NCI-H2196 treated with DMSO at 0.1 percent for 48 hours (cell line): ENCODE measurements around the gene STOX2.

Source experiments
- DNase-seq: peaks from one replicate; lab custom pipeline; 2025; ENCODE audit not compliant: unreplicated experiment; lab: John Stamatoyannopoulos, UW

The STOX2 gene

DNA sequence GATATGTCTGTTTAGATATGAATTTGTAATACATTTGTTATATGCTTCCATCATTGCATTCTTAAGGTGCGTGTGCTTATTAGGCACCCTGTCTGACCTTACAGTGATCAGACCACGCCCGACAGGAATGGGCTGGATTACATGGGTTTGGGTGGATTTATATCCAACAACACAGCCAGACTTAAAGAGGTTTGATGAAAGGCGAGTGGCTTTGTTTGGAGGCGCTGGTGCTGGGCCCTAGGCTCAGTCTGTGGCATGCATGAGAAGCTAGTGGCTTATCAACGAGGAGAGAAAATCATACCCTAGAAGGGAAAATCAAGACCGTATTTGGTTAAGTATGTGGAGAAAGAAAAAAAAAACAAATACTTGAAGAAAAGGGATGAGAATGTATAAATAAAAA lies 80.7 kb downstream of the STOX2 start:
- no peak for DNase-seq

GRCh38 chr4:183986291-183986970 lies 81.3 kb downstream of the STOX2 start:
- DNase-seq = no peak

DNA sequence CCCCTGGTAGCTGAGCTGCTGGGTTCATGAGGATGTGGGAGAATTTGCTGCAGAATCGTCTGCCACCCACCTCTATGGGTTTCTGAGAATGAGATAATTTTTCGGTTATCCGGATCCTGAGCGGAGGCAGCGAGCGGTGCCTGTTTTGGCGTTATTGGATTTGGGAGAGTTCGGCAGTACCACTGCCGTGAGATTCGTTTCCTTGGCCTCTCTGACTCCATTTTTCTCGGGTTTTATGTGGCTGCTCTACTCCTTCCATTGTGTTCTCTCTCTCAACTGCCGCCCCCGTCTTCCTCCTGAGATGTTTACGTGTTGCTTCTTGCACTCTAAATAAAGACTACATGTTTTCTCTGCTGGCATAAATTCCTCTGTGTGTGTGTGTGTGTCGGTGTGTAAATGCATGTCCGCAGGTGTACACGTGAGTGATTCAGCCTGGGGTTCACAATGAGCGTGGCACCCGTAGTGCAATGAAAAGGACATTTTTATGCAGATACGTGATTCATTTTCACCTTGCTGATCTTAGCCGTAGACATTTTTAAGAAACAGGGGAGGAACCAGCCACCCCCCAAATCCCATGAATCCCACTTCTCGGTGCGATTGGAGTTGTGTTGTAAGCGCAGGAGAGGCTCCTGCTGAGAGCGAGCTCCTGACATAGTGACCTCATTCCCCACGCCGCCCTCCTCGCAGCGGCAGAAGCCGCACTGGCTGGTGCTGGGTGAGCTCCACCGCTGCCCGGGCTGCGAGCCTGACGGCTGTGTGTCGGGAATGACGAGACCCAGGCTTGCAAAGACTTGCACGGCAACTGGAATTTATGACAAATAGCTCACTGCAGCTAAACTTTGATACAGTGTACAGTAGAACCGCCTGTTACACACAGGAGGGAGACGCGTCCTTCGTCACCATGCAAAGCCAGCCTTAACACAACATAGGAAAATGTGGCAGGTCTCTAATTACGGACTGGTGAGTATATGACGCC lies 82.2 kb downstream of the STOX2 start:
- no peak for DNase-seq

GRCh38 chr4:183987987-183988392 lies 82.9 kb downstream of the STOX2 start:
- no peak for DNase-seq

- no peak for DNase-seq
Measured at GRCh38 chr4:183988874-183989273, 83.8 kb downstream of the STOX2 start.

DNA sequence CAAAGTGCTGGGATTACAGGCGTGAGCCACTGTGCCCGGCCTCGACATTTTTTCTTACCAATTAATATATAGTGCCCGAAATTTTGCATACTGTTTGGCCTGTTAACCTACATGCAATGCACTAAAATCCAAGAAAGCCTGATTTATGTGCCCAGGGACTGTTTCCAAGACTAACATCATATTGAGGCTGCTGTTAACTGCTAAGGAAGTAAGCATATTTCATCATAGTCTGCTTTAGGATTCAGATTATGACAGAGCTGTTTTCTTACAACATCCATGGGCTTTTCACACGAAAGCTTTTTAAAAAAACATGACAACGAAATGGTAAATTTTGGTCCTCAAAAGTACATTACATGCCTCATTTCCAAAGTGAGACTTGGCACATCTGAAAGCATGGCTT lies 84.4 kb downstream of the STOX2 start:
- no peak for DNase-seq

DNA sequence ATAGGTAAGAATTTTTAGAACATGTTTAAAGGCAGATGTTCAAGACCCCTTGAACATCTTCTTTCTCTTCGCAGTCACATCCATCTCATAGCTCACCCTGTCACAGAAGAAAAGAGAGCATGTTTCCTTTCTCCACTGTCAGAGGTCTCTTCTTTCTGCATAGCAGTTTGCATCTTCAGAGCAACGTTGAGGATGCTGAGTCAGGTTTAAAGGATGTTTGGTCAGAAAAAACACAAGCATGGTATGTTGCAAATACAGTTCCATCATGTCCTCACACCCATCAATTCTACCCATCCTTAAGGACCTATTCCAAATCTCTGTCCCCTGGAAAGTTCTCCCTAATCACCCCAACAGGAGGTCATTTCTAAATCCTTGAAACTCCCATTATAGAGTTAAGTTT lies 84.8 kb downstream of the STOX2 start:
- DNase-seq = no peak

GRCh38 chr4:183993676-183994075 lies 88.6 kb downstream of the STOX2 start:
- DNase-seq = no peak

- no peak for DNase-seq
Measured at GRCh38 chr4:183995570-183995969, 90.5 kb downstream of the STOX2 start.

- no peak for DNase-seq
Measured at GRCh38 chr4:183996868-183997267, 91.8 kb downstream of the STOX2 start.

DNA sequence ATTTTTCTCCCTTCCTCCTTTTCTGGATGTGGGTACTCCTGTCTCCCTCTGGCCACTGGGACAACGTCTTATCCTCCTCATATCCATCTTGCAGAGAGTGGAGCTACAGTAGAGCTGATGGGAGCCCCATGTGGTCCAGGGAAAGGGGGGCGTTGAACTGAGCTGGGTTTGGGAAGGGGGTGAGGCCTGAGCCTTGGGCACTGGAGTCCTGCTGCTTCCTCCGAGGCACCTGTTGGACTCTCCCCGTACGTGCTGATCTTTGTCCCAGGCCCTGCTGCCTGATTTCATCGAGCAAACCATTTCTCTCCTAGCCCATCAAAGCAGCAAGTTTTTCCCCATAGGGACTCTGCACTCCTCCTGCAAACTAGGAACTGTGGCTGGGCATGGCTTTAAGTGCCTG lies 94.3 kb downstream of the STOX2 start:
- no peak for DNase-seq

DNA sequence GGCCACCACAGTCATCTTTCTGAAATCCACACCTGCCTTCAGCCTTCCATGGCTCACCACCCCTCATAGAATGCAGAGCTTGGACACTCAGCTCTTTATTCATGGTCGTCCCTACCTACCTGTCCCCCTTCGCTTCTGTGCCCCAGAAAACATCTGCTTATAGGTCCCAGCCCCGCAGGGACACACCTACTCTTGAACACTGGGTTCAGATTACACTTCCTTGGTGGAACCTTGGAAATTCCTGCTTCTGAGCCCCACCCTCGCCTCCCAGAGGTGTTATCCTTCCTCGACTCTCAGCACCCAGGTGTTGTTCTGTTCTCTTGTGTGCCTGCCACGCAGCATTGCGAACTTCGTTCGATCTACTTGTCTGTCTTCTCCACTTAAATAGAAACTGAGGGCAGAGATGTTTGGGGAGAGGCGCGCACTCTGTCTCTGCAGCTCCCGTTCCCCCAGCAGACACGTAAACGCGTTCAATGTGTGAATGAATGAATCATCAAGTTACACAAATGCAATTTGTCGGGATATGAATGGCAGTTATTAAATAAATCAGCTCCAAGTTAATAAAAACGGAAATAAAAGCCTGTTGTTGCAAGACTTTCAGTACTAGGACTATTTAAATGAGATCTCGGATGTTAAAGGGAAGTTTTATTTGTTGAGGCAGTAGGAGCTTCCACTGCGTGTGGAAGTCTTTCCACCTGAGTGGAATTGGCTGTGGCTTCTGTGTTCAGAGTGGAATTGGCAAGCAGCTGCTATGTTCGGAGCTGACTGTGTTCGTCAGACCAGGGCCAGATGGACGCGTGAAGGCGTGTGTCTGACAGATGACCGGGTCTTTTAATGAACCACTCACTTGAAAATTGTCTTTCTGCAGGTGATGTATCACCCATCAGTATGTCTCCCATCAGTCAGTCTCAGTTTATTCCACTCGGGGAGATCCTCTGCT lies 95.6 kb downstream of the STOX2 start:
- DNase-seq = no peak

DNA sequence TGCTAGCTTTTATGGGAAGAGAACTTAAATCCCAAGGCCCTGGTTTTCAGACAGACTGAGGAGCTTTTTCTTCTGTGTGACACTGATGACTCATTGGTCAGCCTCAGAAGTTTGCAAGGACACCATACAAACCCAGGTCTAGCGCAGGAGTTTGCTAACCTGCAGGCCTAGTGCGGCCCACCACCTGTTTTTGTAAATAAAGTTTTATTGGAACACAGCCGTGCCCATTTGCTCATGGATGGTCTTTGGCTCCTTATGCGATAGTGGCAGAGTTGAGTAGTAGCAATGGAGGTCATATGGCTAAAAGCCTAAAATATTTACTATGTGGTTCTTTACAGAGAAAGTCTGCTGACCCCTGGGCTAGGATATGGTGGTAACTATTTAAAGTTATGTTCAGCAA lies 98.3 kb downstream of the STOX2 start:
- no peak for DNase-seq

DNA sequence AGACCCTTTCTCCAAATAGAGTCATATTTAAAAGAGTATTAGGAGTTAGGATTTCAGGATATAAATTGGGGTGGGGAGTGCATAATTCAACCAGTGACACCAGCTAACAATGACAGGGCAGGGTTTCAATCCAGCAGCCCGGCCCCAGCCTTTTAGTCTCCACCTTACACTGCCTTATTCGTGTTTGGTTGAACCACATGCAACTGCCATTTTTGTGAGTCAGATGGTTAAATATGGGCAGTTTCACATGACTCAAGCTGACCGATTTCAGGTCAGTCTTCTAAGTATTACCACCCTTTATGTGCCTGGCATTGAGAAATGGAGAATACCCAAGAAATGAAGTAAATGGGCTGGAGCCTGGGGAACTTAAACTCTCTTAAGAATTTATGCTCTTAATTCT lies 102.8 kb downstream of the STOX2 start:
- DNase-seq = no peak

DNA sequence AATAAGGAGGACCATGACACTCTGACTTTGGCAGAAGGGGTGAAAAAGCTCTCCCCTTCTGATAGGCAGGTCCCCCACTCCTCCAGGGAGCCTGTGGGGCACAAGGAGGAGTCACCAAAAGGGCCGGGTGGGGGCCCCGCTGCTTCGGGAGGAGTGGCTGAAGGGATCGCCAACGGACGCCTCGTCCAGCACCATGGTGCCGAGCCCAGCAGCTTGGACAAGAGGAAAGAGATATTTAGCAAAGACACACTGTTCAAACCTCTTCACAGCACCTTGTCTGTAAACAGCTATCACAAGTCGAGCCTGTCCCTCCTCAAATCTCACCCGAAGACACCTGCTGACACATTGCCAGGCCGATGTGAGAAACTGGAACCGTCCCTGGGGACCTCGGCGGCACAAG lies 105.6 kb downstream of the STOX2 start:
- no peak for DNase-seq

DNA sequence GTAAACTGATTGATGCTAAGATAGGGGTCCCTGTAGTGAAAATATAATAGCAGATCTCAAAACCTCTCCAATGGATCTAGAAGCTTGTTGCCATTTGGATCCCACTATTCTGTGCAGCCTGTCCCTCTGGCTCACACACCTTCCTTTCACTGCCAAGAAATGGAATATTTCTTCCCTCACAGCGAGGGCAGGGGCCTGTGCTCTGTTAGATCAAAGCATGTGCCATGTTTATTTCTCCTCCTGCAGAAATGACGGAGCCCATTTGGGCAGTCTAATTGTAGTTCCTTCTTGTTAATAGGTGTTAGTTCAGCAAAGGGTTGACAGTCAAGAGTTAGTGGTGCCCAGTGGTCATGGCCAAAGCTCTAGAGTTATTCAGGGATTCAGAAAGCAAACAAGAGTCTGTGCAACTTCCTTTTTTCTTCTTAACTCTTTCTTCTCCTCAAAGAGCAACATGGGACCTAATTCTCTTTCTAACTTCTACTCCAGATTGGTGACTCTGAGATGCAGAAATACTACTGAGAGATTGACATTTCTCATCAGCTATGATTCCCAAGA lies 106.8 kb downstream of the STOX2 start:
- DNase-seq = no peak

DNA sequence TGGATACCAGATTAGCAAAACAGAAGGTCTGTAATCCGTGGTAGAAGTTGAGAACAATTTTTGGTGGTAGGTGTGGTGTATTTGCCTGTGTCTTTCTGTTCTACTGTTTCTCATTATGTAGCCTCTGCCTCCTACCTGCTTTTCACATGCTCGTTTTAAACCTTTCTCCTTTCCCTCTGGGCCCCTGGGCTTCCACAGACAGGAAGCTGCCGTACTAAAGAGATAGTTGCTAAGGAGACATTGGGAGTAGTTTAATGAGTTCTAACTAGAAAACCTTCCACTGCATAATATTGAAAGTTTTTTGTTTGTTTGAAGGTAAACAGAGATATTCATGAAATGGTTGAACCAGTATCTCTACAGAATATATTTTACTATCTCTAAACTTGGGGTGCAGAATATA lies 107.8 kb downstream of the STOX2 start:
- DNase-seq = no peak

DNA sequence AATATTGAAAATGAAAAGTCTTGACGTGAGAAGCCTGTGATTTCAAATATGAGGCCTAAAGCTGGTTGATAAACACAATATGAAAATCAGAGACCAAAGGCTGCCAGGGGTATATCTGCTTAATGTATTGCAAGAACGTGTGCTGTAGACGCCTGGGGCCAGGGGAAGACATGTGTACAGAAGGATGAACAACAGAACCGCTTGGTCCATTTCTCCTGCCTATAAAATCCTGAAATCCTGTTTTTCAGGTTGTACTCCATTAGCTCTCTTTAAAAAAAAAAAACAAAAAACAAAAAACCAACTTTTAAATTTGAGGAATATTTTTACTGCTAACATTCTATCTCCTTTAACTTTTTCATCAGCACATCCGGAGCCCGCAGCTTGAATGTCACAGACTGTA lies 109.2 kb downstream of the STOX2 start:
- DNase-seq = no peak

- no peak for DNase-seq
Measured at GRCh38 chr4:184016759-184017668, 111.9 kb downstream of the STOX2 start.

DNA sequence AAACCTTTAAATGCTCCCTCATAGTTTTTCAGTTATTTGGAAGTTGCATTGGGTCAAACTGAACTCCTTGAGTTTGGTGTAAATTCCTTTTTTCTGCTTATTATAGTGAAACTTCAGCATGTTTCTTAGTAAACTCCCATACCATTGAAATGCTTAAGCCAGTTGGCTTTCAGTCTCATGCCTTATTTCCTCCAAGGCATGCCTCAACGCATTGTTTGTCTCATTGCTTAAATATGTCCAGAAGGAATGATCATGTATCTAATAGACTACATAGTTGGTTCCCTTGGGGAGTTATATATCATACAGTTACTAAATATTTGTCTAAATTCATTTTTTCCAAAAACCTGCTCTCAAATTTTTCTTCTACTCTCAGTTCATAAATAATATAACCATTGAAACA lies 114.0 kb downstream of the STOX2 start:
- DNase-seq = no peak
